Astrocyte (in vitro differentiated cells and primary cell): ENCODE measurements around the gene SLC19A1.

Experiments
- EZH2 ChIP-seq: IDR thresholded peaks from 2 replicates; pipeline ENCODE4 v1.6.1; 2012; ENCODE audit warnings: mild to moderate bottlenecking, low read length, inconsistent platforms; ENCODE audit not compliant: insufficient read depth
- TF ChIP-seq, protein P1 (sequence below): IDR thresholded peaks from 2 replicates; pipeline ENCODE4 v1.5.1; 2011; ENCODE audit warnings: low read depth, mild to moderate bottlenecking, inconsistent platforms, low read length, moderate library complexity; ENCODE audit not compliant: insufficient read depth

DNA sequence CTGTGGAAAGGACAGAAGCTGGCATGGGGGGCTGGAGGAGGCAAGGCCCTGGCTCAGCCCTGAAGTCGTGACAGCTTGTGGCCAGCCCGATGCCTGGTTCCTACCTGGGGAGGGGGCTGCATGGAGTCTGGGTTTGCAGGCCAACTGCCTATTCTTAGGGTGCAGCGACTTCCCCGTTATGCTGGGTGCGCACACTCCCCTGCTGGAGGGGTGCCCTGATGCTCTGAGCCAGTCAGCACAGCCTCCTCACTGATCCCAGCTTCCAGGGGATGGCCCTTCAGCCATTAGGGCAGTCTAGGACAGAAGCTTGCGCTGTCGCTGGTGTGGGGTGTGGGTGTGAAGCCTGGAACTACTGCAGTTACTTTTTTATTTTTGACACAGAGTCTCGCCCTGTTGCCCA is 30.0 kb upstream of the SLC19A1 start:
- no peak for TF ChIP-seq EZH2
- TF ChIP-seq, protein P1, sequence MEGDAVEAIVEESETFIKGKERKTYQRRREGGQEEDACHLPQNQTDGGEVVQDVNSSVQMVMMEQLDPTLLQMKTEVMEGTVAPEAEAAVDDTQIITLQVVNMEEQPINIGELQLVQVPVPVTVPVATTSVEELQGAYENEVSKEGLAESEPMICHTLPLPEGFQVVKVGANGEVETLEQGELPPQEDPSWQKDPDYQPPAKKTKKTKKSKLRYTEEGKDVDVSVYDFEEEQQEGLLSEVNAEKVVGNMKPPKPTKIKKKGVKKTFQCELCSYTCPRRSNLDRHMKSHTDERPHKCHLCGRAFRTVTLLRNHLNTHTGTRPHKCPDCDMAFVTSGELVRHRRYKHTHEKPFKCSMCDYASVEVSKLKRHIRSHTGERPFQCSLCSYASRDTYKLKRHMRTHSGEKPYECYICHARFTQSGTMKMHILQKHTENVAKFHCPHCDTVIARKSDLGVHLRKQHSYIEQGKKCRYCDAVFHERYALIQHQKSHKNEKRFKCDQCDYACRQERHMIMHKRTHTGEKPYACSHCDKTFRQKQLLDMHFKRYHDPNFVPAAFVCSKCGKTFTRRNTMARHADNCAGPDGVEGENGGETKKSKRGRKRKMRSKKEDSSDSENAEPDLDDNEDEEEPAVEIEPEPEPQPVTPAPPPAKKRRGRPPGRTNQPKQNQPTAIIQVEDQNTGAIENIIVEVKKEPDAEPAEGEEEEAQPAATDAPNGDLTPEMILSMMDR: no peak
